Duodenal mucosa (tissue), 2 donors: Measurements from ENCODE around the gene ITPR2.

Experiments
- H3K27ac ChIP-seq: one replicate; pipeline ENCODE4 v1.7.0; 2013; ENCODE audit warnings: low read depth, low read length
- H3K27me3 ChIP-seq, 2 donors: one replicate each; pipeline ENCODE4 v1.7.0; 2013; ENCODE audit warnings: low read length in 2 of 2, control low read depth in 1 of 2; ENCODE audit not compliant: insufficient read depth in 2 of 2, control insufficient read depth in 1 of 2
- H3K36me3 ChIP-seq, 2 donors: one replicate each; pipeline ENCODE4 v1.7.0; 2013; ENCODE audit warnings: low read length in 2 of 2, control low read depth in 1 of 2; ENCODE audit not compliant: insufficient read depth in 2 of 2, control insufficient read depth in 1 of 2
- H3K4me1 ChIP-seq, 2 donors: one replicate each; pipeline ENCODE4 v1.7.0; 2013; ENCODE audit warnings: low read length in 2 of 2, control low read depth in 1 of 2; ENCODE audit not compliant: insufficient read depth in 2 of 2, control insufficient read depth in 1 of 2
- H3K4me3 ChIP-seq, 2 donors: one replicate each; pipeline ENCODE4 v1.7.0; 2013; ENCODE audit warnings: low read length in 2 of 2, low read depth in 1 of 2
- H3K9ac ChIP-seq, 2 donors: one replicate each; pipeline ENCODE4 v1.7.0; 2013; ENCODE audit warnings: low read length in 2 of 2, low read depth in 1 of 2
- H3K9me3 ChIP-seq, 2 donors: one replicate each; pipeline ENCODE4 v1.7.0; 2013; ENCODE audit warnings: low read length in 2 of 2, control low read depth in 1 of 2; ENCODE audit not compliant: control insufficient read depth in 1 of 2

ITPR2 gene

GRCh38 chr12:26372866-26373265 lies 460.1 kb downstream of the ITPR2 start:
- Histone ChIP-seq H3K4me3 (no peak overlapping the region), H3K27me3 (no peaks in the 10 kb centered on the region), H3K4me1 (no peaks in the 10 kb centered on the region), H3K9ac (no peak overlapping the region), H3K9me3 (no peaks in the 10 kb centered on the region), H3K27ac (no peak overlapping the region), H3K36me3 (no peaks in the 10 kb centered on the region)

GRCh38 chr12:26370098-26370497 lies 462.9 kb downstream of the ITPR2 start:
- no peak overlapping the region for H3K4me3 ChIP-seq
- no peaks in the 10 kb centered on the region for H3K9me3 ChIP-seq
- H3K4me1 ChIP-seq = no peaks in the 10 kb centered on the region
- H3K27me3 ChIP-seq = no peaks in the 10 kb centered on the region
- H3K27ac ChIP-seq = no peak overlapping the region
- H3K36me3 ChIP-seq = no peaks in the 10 kb centered on the region
- H3K9ac ChIP-seq = no peak overlapping the region

GRCh38 chr12:26369588-26369987 lies 463.4 kb downstream of the ITPR2 start:
- H3K4me3 ChIP-seq = no peak overlapping the region
- H3K4me1 ChIP-seq = no peaks in the 10 kb centered on the region
- H3K27ac ChIP-seq = no peak overlapping the region
- no peaks in the 10 kb centered on the region for H3K36me3 ChIP-seq
- H3K27me3 ChIP-seq = no peaks in the 10 kb centered on the region
- no peaks in the 10 kb centered on the region for H3K9me3 ChIP-seq
- H3K9ac ChIP-seq = no peak overlapping the region

- no peak overlapping the region for H3K4me3 ChIP-seq
- no peak overlapping the region for H3K9ac ChIP-seq
- no peaks in the 10 kb centered on the region for H3K9me3 ChIP-seq
- H3K36me3 ChIP-seq = no peaks in the 10 kb centered on the region
- no peaks in the 10 kb centered on the region for H3K4me1 ChIP-seq
- H3K27me3 ChIP-seq = no peaks in the 10 kb centered on the region
- H3K27ac ChIP-seq = no peak overlapping the region
Observed at GRCh38 chr12:26367991-26368730, 464.8 kb downstream of the ITPR2 start.

GRCh38 chr12:26361964-26362363 lies 471.0 kb downstream of the ITPR2 start:
- H3K4me1 ChIP-seq = no peaks in the 10 kb centered on the region
- no peak overlapping the region for H3K4me3 ChIP-seq
- H3K27ac ChIP-seq = no peak overlapping the region
- no peaks in the 10 kb centered on the region for H3K9me3 ChIP-seq
- no peaks in the 10 kb centered on the region for H3K36me3 ChIP-seq
- H3K27me3 ChIP-seq = no peaks in the 10 kb centered on the region
- no peak overlapping the region for H3K9ac ChIP-seq

DNA sequence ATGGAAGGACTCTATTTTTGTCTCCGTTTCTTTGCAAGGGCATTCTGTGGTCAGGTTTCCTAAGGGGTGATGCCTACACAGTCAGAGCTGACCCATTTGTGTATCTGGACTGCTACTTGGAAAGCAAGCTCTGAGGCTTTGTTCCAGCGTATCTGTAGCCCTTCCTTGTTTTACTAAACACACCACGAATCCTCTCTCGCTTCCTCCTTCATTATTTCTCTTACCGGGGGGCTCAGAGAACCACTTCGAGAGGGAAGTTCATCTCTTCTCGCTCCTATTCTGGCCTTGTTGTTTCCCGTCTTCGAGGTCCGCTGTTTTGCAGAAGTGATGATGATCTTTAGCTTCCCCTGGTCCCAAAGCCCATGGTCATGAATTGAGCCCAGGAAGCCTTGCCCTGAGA lies 472.9 kb downstream of the ITPR2 start:
- no peaks in the 10 kb centered on the region for H3K27me3 ChIP-seq
- H3K9ac ChIP-seq = no peak overlapping the region

GRCh38 chr12:26359576-26359975 lies 473.4 kb downstream of the ITPR2 start:
- Histone ChIP-seq H3K27ac (no peak overlapping the region), H3K4me3 (no peak overlapping the region), H3K9ac (no peak overlapping the region), H3K4me1 (no peaks in the 10 kb centered on the region), H3K27me3 (no peaks in the 10 kb centered on the region), H3K9me3 (no peaks in the 10 kb centered on the region), H3K36me3 (no peaks in the 10 kb centered on the region)

More for the DNA sequence above, 472.9 kb downstream of the ITPR2 start:
- H3K4me3 ChIP-seq = no peak overlapping the region
- H3K36me3 ChIP-seq = no peaks in the 10 kb centered on the region
- H3K4me1 ChIP-seq = no peaks in the 10 kb centered on the region
- no peaks in the 10 kb centered on the region for H3K9me3 ChIP-seq
- no peak overlapping the region for H3K27ac ChIP-seq

DNA sequence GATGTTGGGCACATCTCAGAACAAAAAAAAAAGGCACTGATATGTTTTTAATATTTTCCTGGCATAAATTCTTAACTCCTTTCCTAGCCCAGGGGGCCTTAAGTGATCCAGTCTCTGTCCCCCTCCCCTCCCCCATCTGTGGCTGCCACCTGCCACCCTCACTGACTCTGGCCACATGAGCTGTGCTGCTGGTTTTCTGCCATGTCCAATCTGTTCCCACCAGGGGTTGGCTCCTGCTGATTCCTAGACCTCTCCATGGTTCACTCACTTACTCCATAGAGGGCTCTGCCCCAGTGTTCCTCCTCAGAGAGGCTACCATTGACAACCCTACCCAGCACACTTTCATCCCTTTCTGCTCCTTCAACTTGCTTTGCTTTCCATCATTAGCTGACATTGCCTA lies 474.3 kb downstream of the ITPR2 start:
- Histone ChIP-seq H3K4me3 (no peak overlapping the region), H3K9me3 (no peaks in the 10 kb centered on the region), H3K27me3 (no peaks in the 10 kb centered on the region), H3K4me1 (no peaks in the 10 kb centered on the region), H3K9ac (no peak overlapping the region), H3K36me3 (no peaks in the 10 kb centered on the region), H3K27ac (no peak overlapping the region)

DNA sequence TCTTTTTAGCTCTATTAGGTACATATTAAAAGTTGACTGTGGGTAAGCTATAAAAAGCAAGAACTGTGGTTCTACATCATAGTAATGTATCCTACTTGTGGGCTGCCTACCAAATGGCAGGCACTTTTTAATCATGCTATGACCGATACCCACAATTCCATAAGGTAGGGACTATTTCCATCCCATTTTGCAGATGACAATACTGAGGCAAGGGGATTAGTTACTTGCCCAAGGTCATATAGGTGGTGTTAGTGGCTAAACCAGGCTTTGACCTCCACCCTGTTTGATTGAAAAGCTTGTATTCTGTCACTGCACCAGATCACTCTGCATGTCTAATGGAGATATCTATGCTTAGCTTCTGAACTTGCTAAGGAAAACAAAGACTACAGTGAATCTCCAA lies 485.7 kb downstream of the ITPR2 start:
- Histone ChIP-seq H3K27ac (no peak overlapping the region), H3K9me3 (no peaks in the 10 kb centered on the region), H3K9ac (no peak overlapping the region), H3K27me3 (no peaks in the 10 kb centered on the region), H3K4me1 (no peaks in the 10 kb centered on the region), H3K36me3 (no peaks in the 10 kb centered on the region), H3K4me3 (no peak overlapping the region)

DNA sequence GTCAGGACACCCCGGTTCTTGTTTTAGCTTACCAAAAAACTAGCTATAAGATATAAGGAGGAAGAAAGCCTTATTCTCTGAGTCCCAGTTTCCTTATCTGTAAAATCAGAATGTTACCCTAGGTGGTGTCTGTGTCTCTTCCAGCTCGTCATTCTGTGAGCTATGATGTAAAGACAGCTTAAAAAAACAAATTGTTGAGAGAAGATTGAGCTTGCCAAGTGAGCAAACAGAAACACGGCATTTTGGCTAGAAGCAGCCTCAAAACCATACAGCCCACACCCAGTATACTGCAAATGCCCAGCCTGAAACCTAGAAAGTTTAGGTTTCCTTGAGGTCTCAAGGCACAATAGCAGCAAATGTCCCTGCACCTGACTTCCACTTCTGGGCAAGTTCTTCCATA lies 486.3 kb downstream of the ITPR2 start:
- Histone ChIP-seq H3K4me3 (no peak overlapping the region), H3K9ac (no peak overlapping the region), H3K9me3 (no peaks in the 10 kb centered on the region), H3K4me1 (no peaks in the 10 kb centered on the region), H3K36me3 (no peaks in the 10 kb centered on the region), H3K27ac (no peak overlapping the region), H3K27me3 (no peaks in the 10 kb centered on the region)
